GM18505 (cell line): ENCODE data around the gene P2RY14.
A peak's percentile ranks its signal among the peaks of the same experiment; 100 is the strongest.

Experiments
- ATAC-seq: cut with Tn5 transposase; IDR thresholded peaks from one replicate; pipeline ENCODE4 v1.9.1; 2021; ENCODE audit not compliant: unreplicated experiment
- POLR2A ChIP-seq: IDR thresholded peaks from 4 replicates; pipeline ENCODE4 v1.6.1; 2011; ENCODE audit warnings: borderline replicate concordance; ENCODE audit not compliant: insufficient read depth, insufficient read length; ENCODE audit errors: extremely low read depth

P2RY14 gene

DNA sequence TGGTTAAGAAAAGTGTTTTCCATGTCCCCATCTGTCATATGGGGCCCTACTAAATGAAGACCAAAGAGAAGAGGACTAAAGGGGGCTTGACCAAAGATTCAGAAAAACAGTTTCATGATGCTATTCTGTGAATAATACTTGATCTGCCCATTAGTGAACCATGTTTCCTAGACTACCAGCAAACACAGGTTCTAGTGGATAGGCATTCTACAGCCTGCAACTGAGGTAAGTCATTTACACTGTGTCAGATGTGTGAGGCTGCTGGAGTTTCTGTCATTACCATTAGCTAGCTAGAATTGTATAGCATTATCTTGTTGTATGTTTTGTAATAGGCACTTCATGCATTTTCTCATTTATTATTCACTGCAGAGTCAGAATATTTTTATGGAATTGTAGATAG, 81.9 kb downstream of the P2RY14 start:
- ATAC-seq: no peak
- no peak for TF ChIP-seq POLR2A

DNA sequence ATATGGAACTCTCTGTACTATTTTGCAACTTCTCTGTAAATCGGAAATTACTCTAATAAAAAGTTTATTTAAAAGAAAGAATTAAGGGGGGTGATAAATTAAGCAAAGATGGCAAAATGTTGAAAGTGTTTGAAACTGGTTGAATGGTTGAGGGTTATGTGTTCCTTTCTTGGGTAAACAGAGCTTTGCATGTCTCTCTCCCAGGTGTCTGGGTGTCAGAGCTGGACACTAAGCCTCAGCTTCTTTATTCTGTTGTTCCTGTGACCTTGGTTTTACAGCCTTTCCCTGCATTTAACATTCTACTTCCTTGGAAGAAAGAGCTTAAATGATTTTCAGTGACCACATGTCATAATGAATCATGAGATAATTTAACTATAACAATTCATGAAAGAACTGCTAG, 82.5 kb downstream of the P2RY14 start:
- no peak for ATAC-seq
- no peak for TF ChIP-seq POLR2A

DNA sequence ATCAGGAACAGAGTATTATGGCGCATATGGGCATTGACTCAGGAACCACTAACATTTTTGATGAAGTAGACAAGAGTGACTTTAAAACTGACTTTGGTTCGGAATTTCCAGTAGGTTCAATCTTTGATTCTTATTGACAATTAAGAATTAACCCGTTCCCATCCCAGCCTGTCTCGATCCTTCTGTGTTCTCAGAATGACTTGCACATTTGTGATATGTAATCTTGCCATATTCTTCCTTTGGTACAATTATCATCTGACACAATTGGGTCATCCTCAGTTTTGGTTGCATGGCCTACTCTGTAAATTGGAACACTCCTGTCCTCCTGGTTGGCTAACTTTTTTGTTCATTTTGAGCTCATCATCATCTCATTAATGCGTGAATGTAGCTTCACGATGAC, 85.8 kb downstream of the P2RY14 start:
- no peak for ATAC-seq
- no peak for TF ChIP-seq POLR2A

DNA sequence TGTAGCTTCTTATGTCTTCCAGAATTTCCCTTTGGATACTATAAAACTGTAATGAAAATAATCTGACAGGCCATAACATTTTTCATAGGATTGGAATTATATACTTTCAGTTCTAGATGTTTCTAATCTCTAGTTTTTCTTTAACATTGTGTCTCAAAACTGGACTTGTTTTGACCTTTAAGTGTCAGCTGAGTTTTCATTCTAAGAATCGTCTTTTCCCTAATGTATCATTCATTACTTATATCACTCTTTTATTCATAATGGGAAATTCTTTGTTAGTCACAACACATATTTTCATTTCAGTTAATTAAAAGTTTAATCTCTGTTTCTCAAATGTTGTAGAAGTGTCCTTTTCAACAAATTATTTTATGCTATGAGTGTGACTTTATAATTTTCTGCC, 87.2 kb downstream of the P2RY14 start:
- TF ChIP-seq POLR2A: no peak
- no peak for ATAC-seq

DNA sequence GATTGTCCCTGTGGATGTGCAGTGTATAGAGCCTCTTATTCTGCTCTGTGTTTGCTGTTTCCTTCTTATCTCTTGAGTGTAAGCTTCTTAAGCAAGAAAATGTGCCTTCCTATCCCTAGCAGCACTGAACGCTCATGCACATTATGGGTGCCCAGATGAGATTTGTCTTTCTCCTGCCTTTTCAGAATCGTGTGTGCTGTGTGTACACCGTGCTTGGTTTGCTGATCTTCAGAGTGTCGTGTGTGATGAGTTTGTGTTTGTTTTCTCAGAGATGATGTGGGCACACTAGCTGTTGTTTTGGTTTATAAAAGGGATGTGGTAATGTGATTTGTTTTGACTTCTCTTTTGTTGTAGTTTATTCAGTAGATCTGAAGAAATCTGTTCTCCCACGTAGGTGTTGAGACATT, 95.1 kb downstream of the P2RY14 start:
- TF ChIP-seq POLR2A: no peak
- no peak for ATAC-seq

DNA sequence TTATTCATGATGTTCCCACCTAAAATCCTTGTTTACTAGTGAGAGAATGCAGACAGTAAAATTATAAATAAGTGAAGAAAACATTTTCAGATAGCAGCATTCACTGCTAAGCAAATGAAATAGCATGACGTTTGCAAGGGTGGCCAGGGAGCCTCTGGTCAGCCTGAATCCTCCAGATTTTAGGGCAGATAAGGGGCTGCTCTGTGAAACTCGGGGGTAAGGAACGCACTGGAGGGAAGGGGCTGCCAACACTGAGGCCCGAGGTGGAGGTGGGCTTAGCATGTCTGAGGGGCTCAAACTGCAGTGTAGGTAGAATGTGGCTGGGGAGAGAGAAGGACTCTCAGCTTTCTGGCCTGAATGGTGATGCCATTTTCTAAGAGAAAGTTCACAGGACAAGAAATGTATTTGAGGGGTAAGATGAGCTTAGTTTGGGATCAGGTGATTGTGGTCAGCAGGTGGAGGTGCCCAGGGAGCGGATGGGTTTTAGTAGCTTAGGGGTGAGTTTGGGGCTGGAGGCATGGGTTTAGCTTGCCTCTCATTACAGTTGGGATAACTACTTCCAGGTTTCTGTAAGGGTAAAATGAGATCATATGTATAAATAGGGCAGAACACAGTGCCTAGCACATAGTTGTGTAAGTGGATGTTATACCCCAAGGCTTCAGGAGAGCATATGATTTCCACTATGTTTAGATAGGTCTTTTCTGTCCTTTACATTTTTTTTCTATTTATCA, 95.8 kb downstream of the P2RY14 start:
- no peak for ATAC-seq
- TF ChIP-seq POLR2A: no peak

DNA sequence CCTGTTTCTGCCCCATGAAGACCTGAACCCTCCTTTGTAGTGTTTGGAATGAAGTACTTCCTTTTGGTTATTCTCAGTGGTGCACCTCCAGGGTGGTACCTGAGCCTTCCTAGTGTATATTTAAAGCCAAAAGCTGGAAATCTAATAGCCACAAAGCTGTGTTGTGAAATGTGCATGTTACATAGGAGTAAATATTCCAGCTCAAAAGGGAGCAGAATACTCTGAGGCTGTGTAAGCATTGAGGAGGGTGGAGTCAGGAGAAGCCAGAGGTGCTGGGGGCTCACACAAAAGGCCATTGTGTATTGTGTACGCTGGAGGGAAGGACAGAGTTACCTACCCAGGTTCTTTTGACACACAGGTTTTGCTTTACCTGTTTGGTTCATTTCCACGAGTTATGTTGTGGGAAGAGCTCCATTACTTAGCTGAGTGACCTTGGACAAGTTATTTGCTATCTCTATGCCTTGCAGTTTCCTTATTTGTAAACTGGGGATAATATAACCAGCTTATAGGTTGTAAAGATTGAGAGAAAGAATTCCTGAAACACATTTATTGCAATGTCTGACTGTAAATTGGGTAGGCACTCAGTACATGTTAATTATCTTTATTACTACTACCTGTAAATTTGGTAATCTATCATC, 100.0 kb downstream of the P2RY14 start:
- ATAC-seq: no peak
- TF ChIP-seq POLR2A: no peak

DNA sequence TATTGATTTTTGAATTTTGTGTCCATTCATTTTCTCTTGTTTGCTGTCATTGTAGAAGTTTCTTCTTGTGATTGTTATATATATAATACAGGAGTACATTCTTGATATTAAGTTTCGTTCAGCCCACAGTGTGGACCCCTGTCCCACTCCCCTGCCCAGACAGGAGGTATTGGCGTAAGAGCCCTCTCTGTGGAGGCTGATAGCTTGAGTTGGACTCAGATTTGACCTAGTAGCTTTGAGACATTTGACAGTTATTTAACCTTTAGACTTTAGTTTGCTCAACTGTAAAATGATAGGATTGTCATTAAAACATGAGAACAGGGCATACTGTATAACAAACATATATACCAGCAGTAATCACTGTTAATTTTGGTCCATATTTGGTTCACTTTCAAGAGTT, 102.4 kb downstream of the P2RY14 start:
- no peak for ATAC-seq

DNA sequence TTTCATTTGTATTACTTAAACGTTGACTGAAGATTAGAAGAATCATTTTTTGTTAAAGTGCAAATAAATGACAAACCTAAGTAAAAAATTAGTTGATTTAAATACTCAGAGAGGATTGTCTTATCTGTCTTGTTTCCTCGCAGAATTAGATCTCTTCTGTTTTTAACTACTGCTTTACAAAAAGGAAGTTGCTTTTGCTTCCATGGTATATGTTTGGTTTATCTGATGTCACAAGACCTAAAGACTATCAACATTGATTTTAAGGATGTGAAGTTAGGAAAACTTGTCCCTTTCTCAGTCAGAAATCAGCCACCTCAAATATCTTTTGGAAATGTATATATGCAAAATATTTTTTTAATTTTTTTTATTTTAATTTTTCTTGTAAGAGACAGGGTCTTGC, 104.0 kb downstream of the P2RY14 start:
- no peak for TF ChIP-seq POLR2A
- ATAC-seq: no peak

More for the DNA sequence above, 102.4 kb downstream of the P2RY14 start:
- TF ChIP-seq POLR2A: no peak

DNA sequence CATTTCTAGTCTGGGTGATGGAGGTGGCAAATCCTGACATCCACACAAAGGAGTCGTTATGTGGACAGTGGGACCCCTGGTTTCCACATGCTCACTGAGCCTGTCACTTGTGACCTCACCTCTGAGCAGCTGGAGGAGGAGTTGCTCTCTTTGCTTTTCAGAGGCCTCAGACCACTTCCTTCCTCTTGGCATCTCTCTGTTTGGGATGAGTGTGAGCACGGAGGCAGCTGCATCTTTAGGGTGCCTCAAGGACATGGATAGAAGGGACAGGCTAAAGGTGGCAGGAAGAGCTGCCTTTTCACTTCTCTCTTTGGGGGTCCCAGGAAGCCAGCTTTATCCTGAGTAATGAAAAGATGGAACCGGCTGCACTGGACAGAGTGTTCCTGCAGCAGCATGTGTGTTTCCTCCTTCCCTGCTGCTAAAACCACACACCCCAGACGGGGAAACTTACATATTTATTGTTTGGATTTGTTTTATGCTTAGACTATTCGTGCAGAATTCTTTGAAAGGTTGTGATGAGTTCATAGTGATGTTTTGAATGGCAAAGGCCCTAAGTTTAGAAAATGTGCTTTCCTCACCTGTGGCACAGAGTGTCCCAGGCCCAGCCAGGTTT, 107.1 kb downstream of the P2RY14 start:
- ATAC-seq: peak; percentile 57
- no peak for TF ChIP-seq POLR2A

DNA sequence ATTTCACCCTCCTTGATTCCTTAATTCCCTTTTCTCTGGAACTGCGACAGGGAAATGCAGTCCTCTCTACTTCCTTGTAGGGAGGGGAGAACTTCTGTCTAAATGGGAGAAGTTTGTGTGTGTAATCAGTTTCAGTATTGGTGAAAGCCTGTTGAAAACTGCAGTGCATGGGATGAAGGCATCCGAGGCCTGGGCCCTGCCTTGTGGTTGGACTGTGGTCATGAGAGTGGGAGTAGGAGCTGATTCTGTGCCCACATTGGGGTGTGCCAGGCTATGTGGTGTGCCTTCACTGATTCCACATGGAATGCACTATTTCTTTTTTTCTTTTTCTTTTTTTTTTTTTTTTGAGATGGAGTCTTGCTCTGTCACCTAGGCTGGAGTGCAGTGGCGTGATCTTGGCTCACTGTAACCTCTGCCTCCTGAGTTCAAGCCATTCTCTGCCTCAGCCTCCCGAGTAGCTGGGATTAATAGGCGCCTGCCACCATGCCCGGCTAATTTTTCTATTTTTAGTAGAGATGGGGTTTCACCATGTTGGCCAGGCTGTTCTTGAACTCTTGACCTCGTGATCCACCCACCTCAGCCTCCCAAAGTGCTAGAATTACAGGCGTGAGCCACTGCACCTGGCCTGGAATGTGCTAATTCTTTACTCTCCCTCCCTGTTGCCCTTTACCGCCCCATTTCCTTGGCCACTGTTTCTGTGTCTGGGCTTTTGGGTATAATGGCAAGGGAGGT, 108.2 kb downstream of the P2RY14 start:
- ATAC-seq: peak; percentile 28

DNA sequence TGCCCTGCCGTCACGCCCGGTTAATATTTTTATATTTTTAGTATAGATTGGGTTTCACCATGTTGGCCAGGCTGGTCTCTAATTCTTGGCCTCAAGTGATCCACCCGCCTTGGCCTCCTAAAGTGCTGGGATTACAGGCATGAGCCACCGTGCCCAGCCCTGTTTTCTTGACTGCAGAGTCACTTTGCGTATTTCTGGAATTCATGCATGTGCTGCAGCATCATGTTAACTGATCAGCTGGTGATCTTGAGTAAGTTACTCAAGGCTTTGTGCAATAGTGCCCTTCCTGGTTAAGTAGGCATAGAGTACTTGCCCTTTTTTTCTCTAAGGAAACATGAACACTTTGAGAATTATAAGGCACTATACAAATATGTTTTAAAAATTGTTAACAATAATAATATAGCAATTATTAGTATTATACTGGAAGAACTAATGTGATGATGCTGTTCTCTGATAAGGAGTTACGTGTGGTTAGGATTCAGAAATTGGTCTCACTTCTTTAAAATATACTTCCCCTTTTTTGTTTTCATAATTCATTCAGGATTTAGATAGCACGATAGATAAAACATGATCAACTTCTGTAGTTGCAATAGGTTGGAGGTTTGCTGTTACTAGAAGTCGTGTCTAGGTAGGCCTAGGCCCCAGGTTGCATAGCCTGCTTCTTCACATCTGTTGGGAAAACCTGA, 108.9 kb downstream of the P2RY14 start:
- peak; percentile 49 for ATAC-seq
- TF ChIP-seq POLR2A: no peak

DNA sequence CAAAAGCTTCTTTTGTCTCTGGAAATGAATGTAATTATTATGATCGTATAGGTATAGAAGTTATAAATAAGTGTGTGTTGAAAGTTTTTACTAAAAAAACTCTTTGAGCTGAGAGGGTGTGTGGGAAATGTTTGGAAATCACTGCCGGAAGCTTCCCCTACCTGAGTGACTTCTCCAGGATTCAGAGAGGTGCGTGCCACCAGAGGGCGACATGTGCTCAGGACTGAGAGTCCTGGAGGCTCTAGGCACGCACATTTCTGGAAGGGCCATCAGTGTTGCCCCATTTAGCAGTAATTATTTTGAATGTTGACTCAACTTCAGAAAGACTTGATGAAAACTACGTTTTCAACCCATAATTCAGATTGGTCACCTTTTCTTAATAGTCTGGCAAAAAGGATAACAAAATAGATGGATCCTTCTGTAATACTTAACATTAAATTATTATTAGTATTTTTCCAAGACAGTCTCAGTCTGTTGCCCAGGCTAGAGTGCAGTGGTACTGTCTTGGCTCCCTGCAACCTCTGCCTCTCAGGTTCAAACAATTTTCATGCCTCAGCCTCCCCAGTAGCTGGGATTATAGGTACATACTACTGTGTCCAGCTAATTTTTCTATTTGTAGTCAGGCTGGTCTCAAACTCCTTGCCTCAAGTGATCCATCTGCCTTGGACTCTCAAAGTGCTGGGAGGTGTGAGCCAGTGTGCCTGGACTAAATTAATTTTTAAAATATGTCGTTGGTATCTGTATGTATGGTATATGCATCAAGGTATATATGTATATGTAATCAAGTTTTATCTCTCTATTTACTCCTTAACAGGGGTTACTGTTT, 109.9 kb downstream of the P2RY14 start:
- no peak for TF ChIP-seq POLR2A
- peak; percentile 45 for ATAC-seq

DNA sequence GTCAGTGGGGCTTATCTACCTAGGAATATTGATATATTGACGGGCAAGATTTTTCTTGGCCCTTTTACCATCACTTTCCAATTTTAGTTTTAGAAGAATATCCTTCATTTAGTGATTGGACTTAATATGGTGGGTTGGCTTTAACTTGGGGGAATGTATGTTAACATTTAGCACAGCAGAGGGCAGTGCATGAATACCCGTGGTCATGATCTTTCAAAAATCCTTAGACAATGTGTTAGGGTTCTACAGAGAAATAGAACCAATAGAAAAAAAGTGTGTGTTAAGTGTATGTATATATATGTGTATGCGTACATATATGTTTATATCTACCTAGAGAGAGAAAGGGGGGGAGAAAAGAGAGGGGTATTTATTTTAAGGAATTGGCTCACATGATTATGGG, 112.2 kb downstream of the P2RY14 start:
- TF ChIP-seq POLR2A: no peak

More for the DNA sequence above, 112.2 kb downstream of the P2RY14 start:
- ATAC-seq: no peak
